HTERT RPE-1 (cell line): ENCODE data around the gene VAT1.
"Not testable (repeated sequence)": the region's sequence is repeated elsewhere in the genome, so short reads cannot be mapped to it uniquely, and the experiment has no call there.

Experiments
- in situ Hi-C: fragments of 300-500 bp; cut with MboI; formaldehyde crosslinking; loops from 4 replicates; pipeline ENCODE4 v1.14.3; 2020; ENCODE audit warnings: low sequenced_read_pairs

Gene VAT1

GRCh38 chr17:43010667-43011308 is 11.4 kb downstream of the VAT1 start:
- in situ Hi-C loops: no loop called here

- in situ Hi-C loops: no loop called here
Observed at GRCh38 chr17:43006639-43007551, 15.3 kb downstream of the VAT1 start, which contains the start of gene IFI35. Gene IFI35, plus strand, starts transcription at chr17:43006784. Its CDS starts 164 bp downstream, at chr17:43006948.

GRCh38 chr17:43003542-43004172 is 18.5 kb downstream of the VAT1 start:
- in situ Hi-C loops: no loop called here

- in situ Hi-C loops: not testable (repeated sequence)
Observed at GRCh38 chr17:43000894-43001293, 21.3 kb downstream of the VAT1 start.

- in situ Hi-C loops: no loop called here
Observed at GRCh38 chr17:42999003-42999525, 23.1 kb downstream of the VAT1 start.

GRCh38 chr17:42997984-42998938 is 23.9 kb downstream of the VAT1 start, which contains the start of gene RPL27:
Gene RPL27, plus strand, starts transcription at chr17:42998419. Its CDS starts 332 bp downstream, at chr17:42998751.
- in situ Hi-C loops: no loop called here

GRCh38 chr17:42997390-42997983 is 24.7 kb downstream of the VAT1 start:
- in situ Hi-C loops: no loop called here

GRCh38 chr17:42993913-42994312 is 28.3 kb downstream of the VAT1 start:
- in situ Hi-C loops: not testable (repeated sequence)

GRCh38 chr17:42992872-42993271 is 29.3 kb downstream of the VAT1 start:
- in situ Hi-C loops: no loop called here

GRCh38 chr17:42991471-42991870 is 30.7 kb downstream of the VAT1 start:
- in situ Hi-C loops: no loop called here

- in situ Hi-C loops: no loop called here
Observed at GRCh38 chr17:42989726-42990652, 32.2 kb downstream of the VAT1 start.

GRCh38 chr17:42989141-42989540 is 33.0 kb downstream of the VAT1 start:
- in situ Hi-C loops: no loop called here

- in situ Hi-C loops: no loop called here
Observed at GRCh38 chr17:42985225-42985624, 37.0 kb downstream of the VAT1 start.

GRCh38 chr17:42982266-42982665 is 39.9 kb downstream of the VAT1 start:
- in situ Hi-C loops: no loop called here

- in situ Hi-C loops: no loop called here
Observed at GRCh38 chr17:42980766-42981397, 41.3 kb downstream of the VAT1 start.

GRCh38 chr17:42980274-42980765 is 41.9 kb downstream of the VAT1 start, which contains the start of gene RUNDC1:
Gene RUNDC1, plus strand, starts transcription at chr17:42980565. Its CDS starts 12 bp downstream, at chr17:42980577.
- in situ Hi-C loops: no loop called here

GRCh38 chr17:42979511-42980273 is 42.5 kb downstream of the VAT1 start, which contains the start of gene PTGES3L:
Gene PTGES3L, minus strand, starts transcription at chr17:42980080. Its CDS starts 27 bp downstream, at chr17:42980053.
- in situ Hi-C loops: no loop called here
